ENCODE measurements around the gene WBP4. TPM values are rescaled to one million over a fixed set of nuclear protein-coding genes. Genes with fewer than 3 reads are reported as not detected.
A peak's percentile ranks its signal among the peaks of the same experiment; 100 is the strongest.

WBP4 gene
- total and polyA plus RNA-seq, 9 donors: 11.7 to 17.5 (median 16.7) TPM

GRCh38 chr13:41056826-41057711 lies 4.2 kb upstream of the WBP4 start:
- no peak for DNase-seq
- Histone ChIP-seq H3K27ac (ENCODE audit: low read length) (no peak overlapping the region), H3K4me1 (ENCODE audit: control insufficient read depth, insufficient read depth, low read length) (peaks cover 7% of the 10 kb centered on the region), H3K36me3 (ENCODE audit: control insufficient read depth, insufficient read depth, low read length) (no peaks in the 10 kb centered on the region), H3K27me3 (ENCODE audit: control insufficient read depth, insufficient read depth, low read length) (no peaks in the 10 kb centered on the region), H3K9me3 (replicated peaks; ENCODE audit: control insufficient read depth, low read depth, low read length) (no peaks in the 10 kb centered on the region), H3K4me3 (ENCODE audit: low read length) (no peak overlapping the region)
- WGBS (ENCODE audit: insufficient coverage): 80% methylated on average over 3 of the region's 11 CpGs

- peak overlapping the region; percentile 95 for H3K4me3 ChIP-seq (ENCODE audit: low read length)
- H3K4me1 ChIP-seq (ENCODE audit: control insufficient read depth, insufficient read depth, low read length): peaks cover 7% of the 10 kb centered on the region
- H3K27ac ChIP-seq (ENCODE audit: low read length): peak overlapping the region; percentile 100
- 91% methylated on average over 6 of the region's 18 CpGs for WGBS (ENCODE audit: insufficient coverage)
- no peaks in the 10 kb centered on the region for H3K36me3 ChIP-seq (ENCODE audit: control insufficient read depth, insufficient read depth, low read length)
- no peak for DNase-seq
- no peaks in the 10 kb centered on the region for H3K9me3 ChIP-seq (replicated peaks; ENCODE audit: control insufficient read depth, low read depth, low read length)
- H3K27me3 ChIP-seq (ENCODE audit: control insufficient read depth, insufficient read depth, low read length): no peaks in the 10 kb centered on the region
Measured at GRCh38 chr13:41058295-41059070, 2.8 kb upstream of the WBP4 start.

GRCh38 chr13:41059456-41060081 lies 1.7 kb upstream of the WBP4 start:
- 0% methylated on average over 8 of the region's 15 CpGs for WGBS (ENCODE audit: insufficient coverage)
- H3K27me3 ChIP-seq (ENCODE audit: control insufficient read depth, insufficient read depth, low read length): no peaks in the 10 kb centered on the region
- H3K4me3 ChIP-seq (ENCODE audit: low read length): peak overlapping the region; percentile 95
- H3K4me1 ChIP-seq (ENCODE audit: control insufficient read depth, insufficient read depth, low read length): peaks cover 7% of the 10 kb centered on the region
- H3K36me3 ChIP-seq (ENCODE audit: control insufficient read depth, insufficient read depth, low read length): no peaks in the 10 kb centered on the region
- H3K9me3 ChIP-seq (replicated peaks; ENCODE audit: control insufficient read depth, low read depth, low read length): no peaks in the 10 kb centered on the region
- DNase-seq: peak; percentile 84
- peak overlapping the region; percentile 100 for H3K27ac ChIP-seq (ENCODE audit: low read length)

- Histone ChIP-seq H3K9me3 (replicated peaks; ENCODE audit: control insufficient read depth, low read depth, low read length) (no peaks in the 10 kb centered on the region), H3K4me3 (ENCODE audit: low read length) (peak overlapping the region; percentile 95), H3K27me3 (ENCODE audit: control insufficient read depth, insufficient read depth, low read length) (no peaks in the 10 kb centered on the region), H3K36me3 (ENCODE audit: control insufficient read depth, insufficient read depth, low read length) (no peaks in the 10 kb centered on the region), H3K4me1 (ENCODE audit: control insufficient read depth, insufficient read depth, low read length) (peaks cover 7% of the 10 kb centered on the region), H3K27ac (ENCODE audit: low read length) (peak overlapping the region; percentile 100)
- peak; percentile 94 for DNase-seq
- under 1% methylated on average over 55 of the region's 57 CpGs for WGBS (ENCODE audit: insufficient coverage)
Measured at GRCh38 chr13:41060082-41060723, 1.1 kb upstream of the WBP4 start.

- H3K9me3 ChIP-seq (replicated peaks; ENCODE audit: control insufficient read depth, low read depth, low read length): no peaks in the 10 kb centered on the region
- H3K36me3 ChIP-seq (ENCODE audit: control insufficient read depth, insufficient read depth, low read length): no peaks in the 10 kb centered on the region
- H3K4me3 ChIP-seq (ENCODE audit: low read length): peak overlapping the region; percentile 95
- no peaks in the 10 kb centered on the region for H3K27me3 ChIP-seq (ENCODE audit: control insufficient read depth, insufficient read depth, low read length)
- peak overlapping the region; percentile 100 for H3K27ac ChIP-seq (ENCODE audit: low read length)
- WGBS (ENCODE audit: insufficient coverage): under 1% methylated on average over 21 of the region's 35 CpGs
- peak; percentile 92 for DNase-seq
- H3K4me1 ChIP-seq (ENCODE audit: control insufficient read depth, insufficient read depth, low read length): peaks cover 7% of the 10 kb centered on the region
Measured at GRCh38 chr13:41060724-41061074, 610 bp upstream of the WBP4 start.

- H3K27ac ChIP-seq (ENCODE audit: low read length): peak overlapping the region; percentile 100
- no peaks in the 10 kb centered on the region for H3K27me3 ChIP-seq (ENCODE audit: control insufficient read depth, insufficient read depth, low read length)
- peak overlapping the region; percentile 95 for H3K4me3 ChIP-seq (ENCODE audit: low read length)
- H3K4me1 ChIP-seq (ENCODE audit: control insufficient read depth, insufficient read depth, low read length): peaks cover 7% of the 10 kb centered on the region
- DNase-seq: peak; percentile 92
- H3K9me3 ChIP-seq (replicated peaks; ENCODE audit: control insufficient read depth, low read depth, low read length): no peaks in the 10 kb centered on the region
- peaks cover 4% of the 10 kb centered on the region for H3K36me3 ChIP-seq (ENCODE audit: control insufficient read depth, insufficient read depth, low read length)
- 2% methylated on average over 5 of the region's 24 CpGs for WGBS (ENCODE audit: insufficient coverage)
Measured at GRCh38 chr13:41061914-41062837, 867 bp downstream of the WBP4 start.

- Histone ChIP-seq H3K9me3 (replicated peaks; ENCODE audit: control insufficient read depth, low read depth, low read length) (no peaks in the 10 kb centered on the region), H3K27me3 (ENCODE audit: control insufficient read depth, insufficient read depth, low read length) (no peaks in the 10 kb centered on the region), H3K4me1 (ENCODE audit: control insufficient read depth, insufficient read depth, low read length) (no peaks in the 10 kb centered on the region), H3K36me3 (ENCODE audit: control insufficient read depth, insufficient read depth, low read length) (peaks cover 11% of the 10 kb centered on the region), H3K27ac (ENCODE audit: low read length) (no peak overlapping the region), H3K4me3 (ENCODE audit: low read length) (no peak overlapping the region)
- DNase-seq: no peak
- no CpG with 5 or more reads among the region's 2 CpGs for WGBS (ENCODE audit: insufficient coverage)
Measured at GRCh38 chr13:41064493-41064892, 3.2 kb downstream of the WBP4 start.

- no peak for DNase-seq
- H3K4me1 ChIP-seq (ENCODE audit: control insufficient read depth, insufficient read depth, low read length): no peaks in the 10 kb centered on the region
- no peak overlapping the region for H3K27ac ChIP-seq (ENCODE audit: low read length)
- peaks cover 14% of the 10 kb centered on the region for H3K36me3 ChIP-seq (ENCODE audit: control insufficient read depth, insufficient read depth, low read length)
- H3K9me3 ChIP-seq (replicated peaks; ENCODE audit: control insufficient read depth, low read depth, low read length): no peaks in the 10 kb centered on the region
- no peaks in the 10 kb centered on the region for H3K27me3 ChIP-seq (ENCODE audit: control insufficient read depth, insufficient read depth, low read length)
- no peak overlapping the region for H3K4me3 ChIP-seq (ENCODE audit: low read length)
Measured at GRCh38 chr13:41065078-41065477, 3.8 kb downstream of the WBP4 start.

GRCh38 chr13:41074523-41074922 lies 13.2 kb downstream of the WBP4 start:
- no peak for DNase-seq
- Histone ChIP-seq H3K4me3 (ENCODE audit: low read length) (no peak overlapping the region), H3K36me3 (ENCODE audit: control insufficient read depth, insufficient read depth, low read length) (peaks cover 35% of the 10 kb centered on the region), H3K27me3 (ENCODE audit: control insufficient read depth, insufficient read depth, low read length) (no peaks in the 10 kb centered on the region), H3K4me1 (ENCODE audit: control insufficient read depth, insufficient read depth, low read length) (no peaks in the 10 kb centered on the region), H3K9me3 (replicated peaks; ENCODE audit: control insufficient read depth, low read depth, low read length) (no peaks in the 10 kb centered on the region), H3K27ac (ENCODE audit: low read length) (no peak overlapping the region)
- WGBS (ENCODE audit: insufficient coverage): 83% methylated on average over 1 of the region's 9 CpGs
